Prostate gland (tissue), 2 donors: Measurements from ENCODE around the gene SLC28A1.

Experiments used
- CTCF ChIP-seq, 4 experiments: fragments of 200-600 bp in 2 of 4; fragments of 450-650 bp in 2 of 4; sonication (generic) in 2 of 4; IDR thresholded peaks; 1 replicate in 3 of 4; 2 replicates in 1 of 4; pipeline ENCODE4 v1.5.1; 2016 to 2019; ENCODE audit warnings: antibody characterized with exemption in 4 of 4, mild to moderate bottlenecking in 2 of 4, moderate library complexity in 2 of 4
- POLR2AphosphoS5 ChIP-seq: sonication (generic); formaldehyde crosslinking; IDR thresholded peaks from one replicate; pipeline ENCODE4 v1.6.1; 2017; ENCODE audit warnings: antibody characterized with exemption

GRCh38 chr15:84883466-84883865, 996 bp upstream of the SLC28A1 start:
- TF ChIP-seq CTCF (IDR thresholded peaks at IDR 0.05) (no peak), POLR2AphosphoS5 (no peak)
